ENCODE data around the gene SUSD2.

Gene SUSD2

GRCh38 chr22:24149198-24149590 lies 32.1 kb upstream of the SUSD2 start:
- DNase-seq, result no peak

DNA sequence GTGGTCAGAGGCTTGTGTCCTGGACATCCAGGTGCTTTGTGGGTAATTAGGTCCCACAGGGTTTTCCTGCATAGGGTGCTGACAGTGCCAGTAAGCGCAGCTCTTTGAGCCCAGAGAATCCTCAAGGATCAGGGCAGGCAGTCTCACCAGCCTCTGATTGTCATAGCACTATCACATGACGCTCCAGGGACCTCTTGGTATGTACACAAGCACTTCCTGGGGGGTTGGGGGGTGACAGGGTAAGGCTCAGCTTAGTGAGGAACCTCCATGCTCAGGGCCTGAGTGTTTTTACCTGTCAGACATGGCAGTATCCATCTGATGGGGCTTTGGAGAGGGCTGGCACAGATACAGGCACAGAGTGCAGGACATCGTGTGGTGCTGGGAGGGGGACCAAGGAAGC lies 27.9 kb upstream of the SUSD2 start:
- DNase-seq, result peak; percentile 68

DNA sequence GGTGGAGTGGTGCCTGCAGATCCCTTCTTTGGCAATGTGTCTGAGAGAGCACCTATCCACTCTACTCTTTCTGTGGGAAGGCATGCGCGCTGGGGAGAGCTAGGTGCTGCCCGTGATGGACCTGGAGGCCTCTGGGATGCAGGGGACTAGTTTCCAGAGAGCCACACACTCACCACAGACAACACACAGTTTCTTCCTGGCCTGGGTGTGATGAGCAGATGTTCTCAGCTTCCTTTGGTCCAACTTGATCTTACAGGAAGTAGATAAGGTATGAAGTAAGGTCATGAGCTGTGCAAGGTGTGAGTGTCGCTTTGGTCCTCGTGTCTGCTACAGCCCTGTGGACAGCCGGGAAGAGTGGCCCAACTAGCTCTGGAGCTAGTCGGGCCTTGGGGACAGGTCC lies 27.3 kb upstream of the SUSD2 start:
- no peak for DNase-seq

- DNase-seq, result no peak
Measured at GRCh38 chr22:24154826-24155225, 26.5 kb upstream of the SUSD2 start.

GRCh38 chr22:24155627-24156140 lies 25.6 kb upstream of the SUSD2 start:
- DNase-seq, result peak; percentile 61

- DNase-seq, result peak; percentile 46
Measured at GRCh38 chr22:24156141-24156912, 25.0 kb upstream of the SUSD2 start.

- DNase-seq, result peak; percentile 74
Measured at GRCh38 chr22:24156913-24157821, 24.1 kb upstream of the SUSD2 start.

GRCh38 chr22:24157822-24158135 lies 23.5 kb upstream of the SUSD2 start:
- no peak for DNase-seq

DNA sequence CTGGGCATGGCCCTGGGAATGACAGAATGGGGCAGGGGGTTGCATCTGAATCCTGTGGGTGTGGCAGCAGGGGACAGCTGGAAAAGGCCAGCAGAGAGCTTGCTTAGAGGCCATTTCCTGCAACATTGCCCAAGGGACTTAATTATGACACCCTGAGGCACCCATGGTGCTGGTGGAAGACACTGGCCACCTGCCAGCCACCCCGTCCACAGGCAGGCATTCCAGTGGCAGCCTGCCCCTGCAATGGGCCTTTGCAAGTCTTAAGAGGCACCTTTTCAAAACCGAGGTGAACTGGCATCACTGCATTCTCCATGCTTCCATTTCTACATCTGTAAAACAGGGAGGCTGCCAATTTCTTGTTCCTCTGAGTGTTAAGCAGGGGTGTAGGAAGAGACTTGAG lies 21.6 kb upstream of the SUSD2 start:
- DNase-seq, result no peak

- no peak for DNase-seq
Measured at GRCh38 chr22:24160546-24160945, 20.7 kb upstream of the SUSD2 start.

- DNase-seq, result no peak
Measured at GRCh38 chr22:24161485-24161884, 19.8 kb upstream of the SUSD2 start.

DNA sequence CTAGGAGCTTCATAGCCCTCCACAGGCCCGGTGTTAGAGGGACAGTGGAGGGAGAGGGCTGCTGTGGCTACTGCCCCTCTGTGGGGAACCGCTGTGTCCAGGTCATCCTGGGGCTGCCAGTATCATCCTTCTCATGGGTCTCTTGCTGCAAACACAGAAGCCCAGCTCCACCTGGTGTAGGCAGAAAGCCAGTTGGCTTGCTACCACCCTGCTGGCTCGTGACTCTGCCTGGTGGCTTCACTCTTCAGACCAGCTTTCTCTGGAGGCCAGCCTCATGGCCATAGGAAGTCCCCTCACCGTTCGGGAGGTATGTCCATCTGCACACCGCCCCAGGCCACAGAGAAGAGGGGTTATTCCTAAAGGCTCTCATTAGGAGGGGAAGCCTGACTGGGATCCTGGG lies 19.4 kb upstream of the SUSD2 start:
- DNase-seq, result no peak

GRCh38 chr22:24162436-24162835 lies 18.9 kb upstream of the SUSD2 start:
- no peak for DNase-seq

DNA sequence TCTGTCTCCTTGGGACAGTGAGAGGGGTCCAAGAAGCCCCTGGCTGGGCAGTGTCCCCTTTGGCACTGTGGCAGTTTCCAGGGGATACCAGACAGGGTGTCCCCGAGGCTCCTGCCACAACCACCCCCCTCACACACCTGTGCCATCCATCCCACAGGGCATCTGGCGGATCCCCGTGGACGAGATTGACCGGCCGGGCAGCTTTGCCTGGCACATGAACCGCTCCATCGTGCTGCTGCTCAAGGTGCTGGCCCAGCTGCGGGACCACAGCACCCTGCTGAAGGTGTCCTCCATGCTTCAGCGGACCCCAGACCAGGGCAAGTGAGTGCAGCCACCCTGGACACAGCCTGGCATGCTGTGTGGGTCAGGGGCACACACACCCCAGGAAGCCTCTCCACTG lies 17.0 kb upstream of the SUSD2 start:
- DNase-seq, result no peak

GRCh38 chr22:24164940-24165339 lies 16.3 kb upstream of the SUSD2 start:
- DNase-seq, result no peak

GRCh38 chr22:24165673-24166072 lies 15.6 kb upstream of the SUSD2 start:
- no peak for DNase-seq

DNA sequence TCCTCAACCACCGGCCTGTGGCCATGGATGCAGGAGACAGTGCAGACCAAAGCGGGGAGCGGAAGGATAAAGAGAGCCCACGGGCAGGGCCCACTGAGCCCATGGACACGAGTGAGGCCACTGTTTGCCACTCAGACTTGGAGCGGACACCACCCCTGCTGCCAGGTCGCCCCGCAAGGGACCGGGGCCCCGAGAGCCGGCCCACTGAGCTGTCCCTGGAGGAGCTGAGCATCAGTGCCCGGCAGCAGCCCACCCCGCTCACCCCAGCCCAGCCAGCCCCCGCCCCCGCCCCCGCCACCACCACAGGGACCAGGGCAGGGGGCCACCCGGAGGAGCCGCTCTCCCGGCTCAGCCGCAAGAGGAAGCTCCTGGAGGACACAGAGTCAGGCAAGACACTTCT lies 14.5 kb upstream of the SUSD2 start:
- DNase-seq, result no peak

DNA sequence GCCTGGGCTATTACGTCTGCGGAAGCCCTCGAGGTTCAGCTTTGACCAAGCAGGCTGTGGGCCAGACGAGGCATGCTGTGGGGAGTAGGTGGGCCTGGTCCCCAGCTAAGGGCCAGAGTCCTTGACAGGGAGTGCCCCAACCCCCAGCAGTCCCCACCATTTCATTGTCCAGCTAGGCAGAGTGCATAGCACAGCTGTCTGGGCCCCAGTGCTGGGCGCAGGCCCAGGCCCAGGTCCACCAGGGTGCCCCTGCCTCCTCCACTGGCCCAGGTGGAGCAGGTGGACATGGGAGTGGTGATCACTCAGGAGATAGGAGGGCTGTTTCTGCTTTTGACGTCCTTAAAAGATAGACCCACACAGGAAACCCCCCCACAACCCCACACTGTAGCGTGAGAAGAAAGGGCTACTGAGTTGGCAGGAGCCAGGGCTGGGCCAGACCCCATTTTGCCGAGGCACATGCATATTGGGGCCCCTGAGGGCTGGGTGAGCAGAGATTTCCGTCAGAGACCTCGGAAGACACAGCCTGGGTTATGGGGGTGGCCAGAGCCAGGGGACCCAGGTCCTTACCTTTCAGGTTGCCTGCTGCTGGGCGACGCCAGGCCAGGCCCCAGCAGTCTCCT lies 11.7 kb upstream of the SUSD2 start:
- DNase-seq, result no peak

- no peak for DNase-seq
Measured at GRCh38 chr22:24170188-24170587, 11.1 kb upstream of the SUSD2 start.

DNA sequence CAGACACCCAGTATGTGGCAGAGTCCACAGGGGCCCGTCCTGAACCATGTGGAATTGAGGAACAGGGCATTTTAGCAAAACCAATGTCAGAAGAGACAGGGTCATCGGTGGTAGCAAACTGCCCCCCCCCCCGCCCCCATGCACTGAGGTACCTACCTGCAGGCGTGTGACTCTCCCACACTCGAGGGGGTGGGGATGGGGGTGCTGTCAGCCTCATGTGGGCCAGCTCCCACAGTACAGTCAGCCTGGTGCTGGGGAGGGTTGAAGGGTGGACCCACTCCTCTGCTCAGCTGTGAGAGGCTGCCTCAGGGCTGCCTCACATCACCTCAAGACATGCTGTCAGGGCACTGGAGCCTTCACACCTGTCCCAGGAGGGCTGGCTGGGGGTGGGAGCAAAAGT lies 10.7 kb upstream of the SUSD2 start:
- no peak for DNase-seq

- no peak for DNase-seq
Measured at GRCh38 chr22:24171822-24172221, 9.5 kb upstream of the SUSD2 start.

- DNase-seq, result peak; percentile 76
Measured at GRCh38 chr22:24175160-24175808, 6.0 kb upstream of the SUSD2 start.

GRCh38 chr22:24176040-24176439 lies 5.2 kb upstream of the SUSD2 start:
- no peak for DNase-seq
